PC-3 (cell line): ENCODE data around the gene PSMB10. TPM values are rescaled to one million over a fixed set of nuclear protein-coding genes. Genes with fewer than 3 reads are reported as not detected.
"Not testable (repeated sequence)": the region's sequence is repeated elsewhere in the genome, so short reads cannot be mapped to it uniquely, and the experiment has no call there.

Source experiments
- ATAC-seq: fragments of 200-7000 bp; cut with Tn5 transposase; 2 replicates; pipeline ENCODE4 v1.9.1; 2020; ENCODE audit warnings: mild to moderate bottlenecking, moderate library complexity
- BruUV-seq: library from RNA; stranded (reverse); fragments of 400-500 nt; replicated peaks from 2 replicates; lab custom pipeline; 2021; lab: Mats Ljungman, UMichigan
- CTCF ChIA-PET: fragments of 300-600 bp; sonication (Branson Sonifier 250); formaldehyde crosslinking; loops from one replicate; lab custom pipeline; 2022; ENCODE audit warnings: antibody characterized with exemption; lab: Charles Lee
- POLR2A ChIA-PET: fragments of 300-600 bp; sonication (Branson Sonifier 250); formaldehyde crosslinking; loops from one replicate; lab custom pipeline; 2022; ENCODE audit warnings: antibody characterized with exemption; ENCODE audit not compliant: unreplicated experiment; lab: Charles Lee
- DNase-seq: peaks from one replicate; pipeline ENCODE4 v3.0.0-alpha.2; 2015
- H2AFZ ChIP-seq: fragments of 300-600 bp; sonication (generic); 2 replicates; pipeline ENCODE4 v1.6.0; 2016; ENCODE audit warnings: antibody characterized with exemption, low read length
- H3F3A ChIP-seq: fragments of 300-600 bp; sonication (generic); one replicate; pipeline ENCODE4 v1.6.0; 2017; ENCODE audit warnings: antibody characterized with exemption, low read length, control low read depth, mild to moderate bottlenecking; ENCODE audit not compliant: unreplicated experiment
- H3K27ac ChIP-seq: fragments of 300-600 bp; sonication (generic); 2 replicates; pipeline ENCODE4 v1.5.1; 2016; ENCODE audit warnings: mild to moderate bottlenecking, low read length
- H3K27me3 ChIP-seq: fragments of 300-600 bp; sonication (generic); 2 replicates; pipeline ENCODE4 v1.6.1; 2016; ENCODE audit warnings: low read length, mixed read lengths
- H3K36me3 ChIP-seq: fragments of 300-600 bp; sonication (generic); 2 replicates; pipeline ENCODE4 v1.6.1; 2016; ENCODE audit warnings: low read depth, mixed run types, low read length, mixed read lengths
- H3K4me1 ChIP-seq: fragments of 300-600 bp; sonication (generic); 2 replicates; pipeline ENCODE4 v1.5.1; 2016; ENCODE audit warnings: low read length; ENCODE audit not compliant: insufficient read depth
- H3K4me2 ChIP-seq: fragments of 300-600 bp; sonication (generic); 2 replicates; pipeline ENCODE4 v1.6.0; 2016; ENCODE audit warnings: low read length
- H3K4me3 ChIP-seq: fragments of 300-600 bp; sonication (generic); 2 replicates; pipeline ENCODE4 v1.5.1; 2016; ENCODE audit warnings: mild to moderate bottlenecking, low read length, mixed read lengths
- H3K79me2 ChIP-seq: fragments of 300-600 bp; sonication (generic); 2 replicates; pipeline ENCODE4 v1.6.1; 2017; ENCODE audit warnings: low read length, mixed read lengths
- H3K9ac ChIP-seq: fragments of 300-600 bp; sonication (generic); 2 replicates; pipeline ENCODE4 v1.6.0; 2016; ENCODE audit warnings: mild to moderate bottlenecking, low read length
- H3K9me2 ChIP-seq: fragments of 300-600 bp; sonication (generic); replicated peaks from 2 replicates; pipeline ENCODE4 v1.6.1; 2016; ENCODE audit warnings: mixed run types, low read length, mixed read lengths
- H3K9me3 ChIP-seq: fragments of 300-600 bp; sonication (generic); 2 replicates; pipeline ENCODE4 v1.6.1; 2016; ENCODE audit warnings: low read length, mixed read lengths
- H4K20me1 ChIP-seq: fragments of 300-600 bp; sonication (generic); 2 replicates; pipeline ENCODE4 v1.6.1; 2016; ENCODE audit warnings: low read length, mixed read lengths
- CTCF ChIP-seq: fragments of 300-600 bp; sonication (generic); conservative IDR thresholded peaks from 2 replicates; pipeline ENCODE4 v1.5.1; 2017; ENCODE audit warnings: antibody characterized with exemption, low read depth, mild to moderate bottlenecking, low read length
- EZH2 ChIP-seq: fragments of 300-600 bp; sonication (generic); IDR thresholded peaks from one replicate; pipeline ENCODE4 v1.6.1; 2017; ENCODE audit warnings: antibody characterized with exemption, mild to moderate bottlenecking, low read length; ENCODE audit not compliant: unreplicated experiment
- EZH2phosphoT487 ChIP-seq: fragments of 300-600 bp; sonication (generic); IDR thresholded peaks from 2 replicates; pipeline ENCODE4 v1.6.1; 2018; ENCODE audit warnings: mild to moderate bottlenecking, antibody characterized with exemption, low read length, borderline replicate concordance
- intact Hi-C: fragments of 100-400 bp; cut with micrococcal nuclease; formaldehyde crosslinking; loops from 2 replicates; pipeline ENCODE4 v1.9.0; 2023
- total RNA-seq: library from RNA; depleted of rRNA; stranded (reverse); fragments of >200 nt; gene quantifications from 2 replicates; pipeline ENCODE4 v1.2.3, GENCODE V29; 2014

Gene PSMB10
- total RNA-seq, 1 experiment from 2014 or later: 52.0 TPM

- Histone ChIP-seq H3K9me3 (no peaks in the 10 kb centered on the region), H3K79me2 (peaks cover 19% of the 10 kb centered on the region), H3K4me2 (no peak overlapping the region), H4K20me1 (no peaks in the 10 kb centered on the region), H3K9me2 (no peaks in the 10 kb centered on the region), H3K27ac (no peak overlapping the region), H3K27me3 (no peaks in the 10 kb centered on the region), H2AFZ (no peak overlapping the region), H3K9ac (no peak overlapping the region), H3F3A (no peaks in the 10 kb centered on the region), H3K36me3 (no peaks in the 10 kb centered on the region), H3K4me3 (no peak overlapping the region), H3K4me1 (0 out of 2 replicates have a peak, but pooled peaks cover 5% of the 10 kb centered on the region)
- intact Hi-C loops: no loop called here
- ATAC-seq (no peak), DNase-seq (no peak)
- BruUV-seq: no TSS peak
- POLR2A ChIA-PET: no interaction called here
- TF ChIP-seq EZH2: no peak
- no peak for TF ChIP-seq CTCF
- TF ChIP-seq EZH2phosphoT487: no peak
- CTCF ChIA-PET: no interaction called here
These were observed 3.9 kb upstream of the PSMB10 start for GRCh38 chr16:67940446-67941089.

- Histone ChIP-seq H3K4me2 (no peak overlapping the region), H3K36me3 (no peaks in the 10 kb centered on the region), H3K27ac (no peak overlapping the region), H3K4me3 (no peak overlapping the region), H3K27me3 (no peaks in the 10 kb centered on the region), H4K20me1 (no peaks in the 10 kb centered on the region), H3K79me2 (peaks cover 21% of the 10 kb centered on the region), H3K9ac (no peak overlapping the region), H3K4me1 (0 out of 2 replicates have a peak, but pooled peaks cover 5% of the 10 kb centered on the region), H3K9me2 (no peaks in the 10 kb centered on the region), H2AFZ (no peak overlapping the region), H3K9me3 (no peaks in the 10 kb centered on the region), H3F3A (no peaks in the 10 kb centered on the region)
- TF ChIP-seq EZH2phosphoT487 (no peak), CTCF (no peak), EZH2 (no peak)
- POLR2A ChIA-PET: no interaction called here
- no TSS peak for BruUV-seq
- CTCF ChIA-PET: no interaction called here
- intact Hi-C loops: no loop called here
- no peak for DNase-seq
- no peak for ATAC-seq
These were observed 3.1 kb upstream of the PSMB10 start for GRCh38 chr16:67939507-67940445.

GRCh38 chr16:67937713-67938112, 1.1 kb upstream of the PSMB10 start:
- H3K36me3 ChIP-seq, H3K9me2 ChIP-seq, intact Hi-C loops, ATAC-seq, H3K27me3 ChIP-seq, H2AFZ ChIP-seq, BruUV-seq, H3K4me3 ChIP-seq, H3K4me2 ChIP-seq, H3K9ac ChIP-seq, POLR2A ChIA-PET, H4K20me1 ChIP-seq, DNase-seq, H3K9me3 ChIP-seq, H3F3A ChIP-seq, H3K27ac ChIP-seq: not testable (repeated sequence)
- H3K79me2 ChIP-seq: peaks cover 31% of the 10 kb centered on the region
- H3K4me1 ChIP-seq: peaks cover 14% of the 10 kb centered on the region; the same call in 1 of the 2 replicates
- CTCF ChIA-PET: interaction anchor here (0.6 kb wide), 1 partner anchor 54 kb away, joined by 5 read pairs; no protein-coding TSS in a partner anchor
